Thyroid gland (tissue), 4 donors: ENCODE data around the gene SYNGR3. TPM values are rescaled to one million over a fixed set of nuclear protein-coding genes. Genes with fewer than 3 reads are reported as not detected.
"Not testable (repeated sequence)": the region's sequence is repeated elsewhere in the genome, so short reads cannot be mapped to it uniquely, and the experiment has no call there.

Experiments used
- DNase-seq, 2 donors: peaks; one replicate each; pipeline ENCODE4 v3.0.0-alpha.2; 2019
- H3K27ac ChIP-seq, 3 donors: fragments of 200-600 bp; sonication (generic); 1 replicate in 2 of 3; 2 replicates in 1 of 3; pipeline ENCODE4 v1.5.1; 2016 to 2019; ENCODE audit warnings: mild to moderate bottlenecking in 1 of 3, moderate library complexity in 1 of 3
- H3K27me3 ChIP-seq: fragments of 200-600 bp; sonication (generic); one replicate; pipeline ENCODE4 v1.5.1; 2019
- H3K36me3 ChIP-seq, 2 donors: fragments of 200-600 bp; sonication (generic); one replicate each; pipeline ENCODE4 v1.5.1; 2016 to 2019
- H3K4me1 ChIP-seq, 2 donors: fragments of 200-600 bp; sonication (generic); one replicate each; pipeline ENCODE4 v1.5.1; 2017 to 2019
- H3K4me3 ChIP-seq, 3 donors: fragments of 200-600 bp; sonication (generic); replicated peaks in 1 of 3; 1 replicate in 2 of 3; 2 replicates in 1 of 3; pipeline ENCODE4 v1.5.1; 2016; ENCODE audit warnings: mild to moderate bottlenecking in 1 of 3
- H3K9me3 ChIP-seq: fragments of 200-600 bp; sonication (generic); one replicate; pipeline ENCODE4 v1.5.1; 2017
- POLR2A ChIP-seq, 2 donors: fragments of 450-650 bp; IDR thresholded peaks; one replicate each; pipeline ENCODE4 v1.6.1; 2017; ENCODE audit warnings: antibody characterized with exemption in 2 of 2, mild to moderate bottlenecking in 2 of 2, moderate library complexity in 1 of 2
- WGBS, 2 donors: methylation state at CpG; one replicate each; pipeline ENCODE4 v1.1.5; 2017; 5-methylcytosine and 5-hydroxymethylcytosine counted together
- intact Hi-C: fragments of 100-400 bp; cut with DNase I; formaldehyde crosslinking; loops from one replicate; pipeline ENCODE4 v1.15.1; 2023
- total RNA-seq, 4 donors: library from RNA; depleted of rRNA; stranded (reverse); fragments of >200 nt; gene quantifications; one replicate each; pipeline ENCODE4 v1.2.3, GENCODE V29; 2016
- TF ChIP-seq, protein P1 (sequence below), 6 experiments: fragments of 200-600 bp in 3 of 6; fragments of 450-650 bp in 3 of 6; sonication (generic) in 3 of 6; IDR thresholded peaks; one replicate each; pipeline ENCODE4 v1.5.1; 2016 to 2019; ENCODE audit warnings: antibody characterized with exemption in 6 of 6, mild to moderate bottlenecking in 2 of 6, inconsistent platforms in 1 of 6, moderate library complexity in 1 of 6

Gene SYNGR3
- total RNA-seq, 4 donors from 2014 or later = not detected

DNA sequence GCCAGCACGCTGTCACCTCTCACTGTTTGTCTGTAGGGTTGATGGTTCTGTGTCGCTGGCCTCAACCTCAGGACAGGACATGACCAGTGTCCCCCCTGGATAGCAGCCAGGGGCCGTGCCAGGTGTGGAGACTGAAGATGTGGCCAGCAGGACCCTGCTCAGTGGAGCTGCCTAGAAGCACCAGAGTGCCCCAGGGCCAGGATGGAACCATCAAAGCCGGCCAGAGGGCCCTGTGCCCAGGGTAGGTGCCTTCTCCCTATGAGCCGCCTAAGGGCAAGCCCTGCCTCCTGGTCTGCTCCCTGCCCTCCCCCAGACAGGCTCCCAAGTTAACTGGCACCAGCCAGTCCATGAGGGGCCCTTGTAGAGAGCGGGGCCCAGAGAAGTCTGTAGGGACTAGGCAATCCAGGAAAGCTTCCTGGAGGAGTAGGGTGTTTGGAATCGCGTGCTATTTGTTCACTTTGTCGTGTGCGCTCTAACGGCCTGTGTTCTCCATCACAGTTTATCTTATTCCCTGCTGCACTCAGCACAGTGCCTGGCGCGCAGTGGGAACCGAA, 31.0 kb upstream of the SYNGR3 start:
- Histone ChIP-seq H3K4me3 (peak overlapping the region in 1 of 3 donors; percentile 88), H3K27me3 (no peaks in the 10 kb centered on the region), H3K4me1 (peaks cover 5 to 21% of the 10 kb centered on the region in 2 donors), H3K27ac (peak overlapping the region in 2 of 3 donors; percentile 70 to 88), H3K9me3 (no peaks in the 10 kb centered on the region), H3K36me3 (peaks cover 6 to 15% of the 10 kb centered on the region in 2 donors)
- intact Hi-C loops = no loop called here
- TF ChIP-seq, protein P1, sequence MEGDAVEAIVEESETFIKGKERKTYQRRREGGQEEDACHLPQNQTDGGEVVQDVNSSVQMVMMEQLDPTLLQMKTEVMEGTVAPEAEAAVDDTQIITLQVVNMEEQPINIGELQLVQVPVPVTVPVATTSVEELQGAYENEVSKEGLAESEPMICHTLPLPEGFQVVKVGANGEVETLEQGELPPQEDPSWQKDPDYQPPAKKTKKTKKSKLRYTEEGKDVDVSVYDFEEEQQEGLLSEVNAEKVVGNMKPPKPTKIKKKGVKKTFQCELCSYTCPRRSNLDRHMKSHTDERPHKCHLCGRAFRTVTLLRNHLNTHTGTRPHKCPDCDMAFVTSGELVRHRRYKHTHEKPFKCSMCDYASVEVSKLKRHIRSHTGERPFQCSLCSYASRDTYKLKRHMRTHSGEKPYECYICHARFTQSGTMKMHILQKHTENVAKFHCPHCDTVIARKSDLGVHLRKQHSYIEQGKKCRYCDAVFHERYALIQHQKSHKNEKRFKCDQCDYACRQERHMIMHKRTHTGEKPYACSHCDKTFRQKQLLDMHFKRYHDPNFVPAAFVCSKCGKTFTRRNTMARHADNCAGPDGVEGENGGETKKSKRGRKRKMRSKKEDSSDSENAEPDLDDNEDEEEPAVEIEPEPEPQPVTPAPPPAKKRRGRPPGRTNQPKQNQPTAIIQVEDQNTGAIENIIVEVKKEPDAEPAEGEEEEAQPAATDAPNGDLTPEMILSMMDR (IDR thresholded peaks at IDR 0.05) = no peak
- TF ChIP-seq POLR2A (IDR thresholded peaks at IDR 0.05) = no peak
- no peak for DNase-seq
- WGBS, 2 donors = 22 to 32% methylated on average over 10 to 11 of the region's 14 CpGs

DNA sequence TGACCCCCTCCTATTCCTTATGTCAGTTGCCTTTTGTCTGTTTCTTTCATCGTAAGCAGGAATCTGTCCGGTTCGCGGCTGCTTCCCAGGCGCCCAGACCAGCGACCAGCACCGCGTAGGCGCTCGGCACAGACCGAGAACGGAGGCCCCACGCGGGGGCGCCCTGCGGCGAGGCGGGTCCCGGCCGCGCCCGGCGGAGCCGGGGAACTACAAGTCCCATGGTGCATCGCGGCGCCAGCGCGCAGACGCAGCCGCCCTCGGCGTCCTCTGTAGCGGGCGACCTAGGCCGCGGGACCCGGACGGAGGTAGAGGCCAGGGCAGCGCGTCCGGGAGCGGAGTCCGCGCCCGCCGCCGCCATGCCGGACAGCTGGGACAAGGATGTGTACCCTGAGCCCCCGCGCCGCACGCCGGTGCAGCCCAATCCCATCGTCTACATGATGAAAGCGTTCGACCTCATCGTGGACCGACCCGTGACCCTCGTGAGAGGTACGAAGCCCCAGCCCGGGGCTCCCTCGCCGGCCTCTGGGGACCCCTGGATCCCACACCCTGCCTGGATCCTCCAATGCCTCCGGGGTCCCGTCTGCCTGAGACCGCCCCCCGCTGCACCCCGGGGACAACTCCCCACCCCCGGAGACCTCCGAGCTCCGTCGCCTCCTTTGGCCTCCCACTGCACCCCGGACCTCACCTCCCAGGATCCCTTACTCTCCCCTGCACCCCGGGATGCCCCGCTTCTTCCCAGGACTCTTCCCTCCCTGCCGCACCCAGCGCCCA, 30.3 kb upstream of the SYNGR3 start, which contains the start of gene NDUFB10:
Gene NDUFB10 (plus strand): TSS at position 270 of the 771 bp plus-strand sequence. CDS start 87 bp downstream, at position 357.
- peak; percentile 54 to 91 for TF ChIP-seq POLR2A (IDR thresholded peaks at IDR 0.05)
- TF ChIP-seq, protein P1 (IDR thresholded peaks at IDR 0.05) = peak in 5 of 6 experiments; percentile 25 to 73 (median 52)
- peak; percentile 90 for DNase-seq
- 0 to 1% methylated on average over 10 to 14 of the region's 79 CpGs for WGBS, 2 donors
- peaks cover 10 to 26% of the 10 kb centered on the region in 2 donors for H3K4me1 ChIP-seq
- peak within 1 kb of the TSS; percentile 30 to 88 (median 54) for H3K4me3 ChIP-seq
- peaks cover 6 to 15% of the 10 kb centered on the region in 2 donors for H3K36me3 ChIP-seq
- intact Hi-C loops = no loop called here
- peak within 1 kb of the TSS; percentile 47 to 88 (median 70) for H3K27ac ChIP-seq
- no peaks in the 10 kb centered on the region for H3K9me3 ChIP-seq
- no peaks in the 10 kb centered on the region for H3K27me3 ChIP-seq

DNA sequence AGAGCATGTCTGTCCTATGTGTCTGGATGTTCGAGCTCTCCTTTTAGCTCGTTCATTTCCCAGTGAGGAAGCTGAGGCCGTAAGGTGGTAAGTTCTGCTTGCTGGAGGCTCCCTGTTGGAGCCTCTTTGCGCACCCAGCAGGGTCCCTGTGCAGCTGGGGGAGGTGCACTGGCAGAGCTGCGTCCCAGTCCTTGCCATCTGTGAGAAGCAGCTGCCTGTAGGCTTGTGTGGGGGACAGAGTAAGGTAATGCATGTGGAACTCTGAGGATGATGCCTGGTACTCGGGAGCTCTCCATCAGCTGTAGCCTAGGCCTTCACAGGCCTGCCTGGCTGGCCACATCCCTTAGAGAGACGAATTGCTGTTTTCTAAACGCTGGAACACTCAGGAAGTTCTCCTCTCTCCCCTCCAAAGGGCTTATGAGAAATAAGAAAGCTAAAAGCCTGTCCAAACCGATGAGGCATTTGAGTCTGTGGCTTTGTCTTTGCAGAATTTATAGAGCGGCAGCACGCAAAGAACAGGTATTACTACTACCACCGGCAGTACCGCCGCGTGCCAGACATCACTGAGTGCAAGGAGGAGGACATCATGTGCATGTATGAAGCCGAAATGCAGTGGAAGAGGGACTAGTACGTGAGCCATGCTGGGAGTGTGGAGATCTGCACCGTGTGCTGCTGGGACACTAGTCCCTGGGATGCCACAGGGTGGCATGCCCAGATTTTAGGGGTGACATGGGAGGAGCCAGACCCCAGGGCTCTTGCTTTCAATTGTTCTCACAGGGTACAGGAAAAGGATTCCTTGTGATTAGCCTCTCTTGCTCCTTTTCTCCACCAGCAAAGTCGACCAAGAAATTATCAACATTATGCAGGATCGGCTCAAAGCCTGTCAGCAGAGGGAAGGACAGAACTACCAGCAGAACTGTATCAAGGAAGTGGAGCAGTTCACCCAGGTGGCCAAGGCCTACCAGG, 28.8 kb upstream of the SYNGR3 start:
- H3K36me3 ChIP-seq = peaks cover 6 to 15% of the 10 kb centered on the region in 2 donors
- no peak for DNase-seq
- no peak overlapping the region for H3K4me3 ChIP-seq
- intact Hi-C loops = no loop called here
- H3K27ac ChIP-seq = no peak overlapping the region
- WGBS, 2 donors = 68 to 69% methylated on average over 20 of the region's 20 CpGs
- TF ChIP-seq, protein P1 (IDR thresholded peaks at IDR 0.05) = no peak
- no peak for TF ChIP-seq POLR2A (IDR thresholded peaks at IDR 0.05)
- H3K27me3 ChIP-seq = no peaks in the 10 kb centered on the region
- H3K4me1 ChIP-seq = peaks cover 18 to 30% of the 10 kb centered on the region in 2 donors
- no peaks in the 10 kb centered on the region for H3K9me3 ChIP-seq

DNA sequence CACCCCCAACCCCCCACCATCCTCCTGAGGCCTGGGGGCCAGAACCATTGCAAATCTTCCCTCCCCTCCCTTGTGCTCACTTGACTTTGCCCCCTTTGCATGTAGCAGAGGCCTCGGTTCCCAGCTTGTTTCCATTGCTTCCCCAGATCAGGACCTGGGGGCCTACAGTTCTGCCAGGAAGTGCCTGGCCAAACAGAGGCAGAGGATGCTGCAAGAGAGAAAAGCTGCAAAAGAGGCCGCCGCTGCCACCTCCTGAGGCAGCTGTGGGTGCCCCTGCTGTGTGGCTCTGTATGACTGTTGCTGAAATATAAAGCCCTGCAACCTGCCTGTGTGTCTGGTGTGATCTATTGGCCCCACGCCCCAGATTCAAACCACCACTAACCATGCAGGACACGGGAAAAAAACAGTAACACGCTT, 28.1 kb upstream of the SYNGR3 start:
- no peaks in the 10 kb centered on the region for H3K27me3 ChIP-seq
- no peak overlapping the region for H3K4me3 ChIP-seq
- 71 to 80% methylated on average over 6 of the region's 6 CpGs for WGBS, 2 donors
- TF ChIP-seq POLR2A (IDR thresholded peaks at IDR 0.05) = no peak
- TF ChIP-seq, protein P1 (IDR thresholded peaks at IDR 0.05) = no peak
- H3K4me1 ChIP-seq = peaks cover 19 to 33% of the 10 kb centered on the region in 2 donors
- no peak for DNase-seq
- peaks cover 6 to 15% of the 10 kb centered on the region in 2 donors for H3K36me3 ChIP-seq
- no peak overlapping the region for H3K27ac ChIP-seq
- intact Hi-C loops = no loop called here
- H3K9me3 ChIP-seq = no peaks in the 10 kb centered on the region

DNA sequence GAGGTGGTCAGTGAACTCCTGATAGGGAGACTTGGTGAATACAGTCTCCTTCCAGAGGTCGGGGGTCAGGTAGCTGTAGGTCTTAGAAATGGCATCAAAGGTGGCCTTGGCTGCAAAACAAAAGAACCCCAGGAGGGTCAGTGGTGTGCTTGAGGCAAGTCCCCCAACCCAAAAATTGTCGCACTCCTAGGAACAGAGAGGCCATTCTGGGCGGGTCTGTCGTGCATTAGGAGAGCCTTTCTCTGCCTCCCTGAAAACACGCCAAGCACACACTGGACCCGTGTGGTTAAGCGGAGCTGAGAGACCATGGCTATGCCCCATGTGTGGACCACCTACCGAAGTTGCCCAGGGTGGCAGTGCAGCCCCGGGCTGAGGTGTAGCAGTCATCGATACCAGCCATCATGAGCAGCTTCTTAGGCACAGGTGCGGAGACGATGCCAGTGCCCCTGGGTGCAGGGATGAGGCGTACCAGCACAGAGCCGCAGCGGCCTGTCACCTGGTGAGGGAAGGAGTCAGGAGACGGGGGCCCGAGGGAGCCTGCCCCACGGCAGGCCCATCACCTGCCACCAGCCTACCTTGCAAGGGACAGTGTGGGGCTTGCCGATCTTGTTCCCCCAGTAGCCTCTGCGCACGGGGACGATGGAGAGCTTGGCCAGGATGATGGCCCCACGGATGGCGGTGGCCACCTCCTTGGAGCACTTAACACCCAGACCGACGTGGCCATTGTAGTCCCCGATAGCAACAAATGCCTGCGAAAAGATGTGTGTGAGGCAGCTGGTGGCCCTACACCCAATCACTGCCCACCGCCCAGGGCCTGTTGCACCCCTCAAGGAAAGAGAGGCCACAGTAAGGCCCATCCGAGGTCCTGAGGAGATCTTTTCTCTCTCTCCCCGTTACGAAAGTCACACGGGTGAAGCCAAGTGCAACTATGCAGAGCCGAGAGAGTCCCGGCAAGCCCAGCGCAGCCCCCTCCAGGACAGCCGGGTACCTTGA, 27.3 kb upstream of the SYNGR3 start:
- H3K27me3 ChIP-seq, H3K9me3 ChIP-seq, H3K27ac ChIP-seq, DNase-seq, intact Hi-C loops, H3K4me3 ChIP-seq: not testable (repeated sequence)
- 83 to 94% methylated on average over 31 to 36 of the region's 37 CpGs for WGBS, 2 donors
- H3K4me1 ChIP-seq = peaks cover 19 to 33% of the 10 kb centered on the region in 2 donors
- H3K36me3 ChIP-seq = peaks cover 6 to 15% of the 10 kb centered on the region in 2 donors
